Stimulated activated CD8-positive, alpha-beta memory T cell treated with anti-CD3 and anti-CD28 coated beads, Interleukin-2, amount 100 ng/mL, for 1 hour (primary cell): ENCODE measurements around the gene RBM44.
"Not testable (repeated sequence)": the region's sequence is repeated elsewhere in the genome, so short reads cannot be mapped to it uniquely, and the experiment has no call there.

Experiments used
- DNase-seq, 2 donors: peaks; one replicate each; pipeline ENCODE4 v3.0.0-alpha.2; 2020; ENCODE audit warnings: low read depth in 2 of 2

Gene RBM44

DNA sequence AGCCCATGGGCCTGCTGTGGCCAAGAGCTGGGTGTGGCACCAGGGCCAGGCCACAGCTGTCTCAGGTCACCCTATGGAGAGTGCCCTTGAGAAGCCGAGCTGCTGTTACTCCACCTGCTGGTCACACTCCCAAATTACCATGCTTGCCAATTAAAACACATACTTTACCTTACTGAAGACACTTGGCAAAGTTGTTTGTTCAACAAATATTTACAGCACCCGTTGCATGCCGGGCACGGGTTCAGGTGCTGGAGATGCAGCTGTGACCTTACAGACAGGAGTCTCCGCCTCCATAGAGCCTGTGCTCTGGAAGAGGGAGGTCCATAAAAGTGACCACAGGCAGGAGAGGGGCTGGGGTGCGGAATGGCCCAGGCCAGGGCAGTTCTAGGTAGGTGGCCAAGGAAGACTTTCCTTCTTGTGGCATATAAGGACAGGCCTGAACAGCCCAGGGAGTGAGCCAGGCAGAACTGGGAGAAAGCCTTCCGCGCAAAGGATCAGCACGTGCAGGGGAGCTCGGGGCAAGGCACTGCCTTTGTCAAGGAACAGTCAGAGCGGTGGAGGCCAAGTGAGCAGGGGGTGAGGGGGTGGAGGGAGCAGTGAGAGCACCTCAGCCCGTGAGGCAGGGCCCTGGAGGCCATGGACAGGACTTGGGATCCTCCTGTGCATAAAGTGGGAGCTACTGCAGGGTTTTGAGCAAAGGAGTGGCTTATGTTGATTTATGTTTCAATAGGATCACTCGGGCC, 23.6 kb upstream of the RBM44 start:
- DNase-seq, result peak in 1 of 2 donors; percentile 22

DNA sequence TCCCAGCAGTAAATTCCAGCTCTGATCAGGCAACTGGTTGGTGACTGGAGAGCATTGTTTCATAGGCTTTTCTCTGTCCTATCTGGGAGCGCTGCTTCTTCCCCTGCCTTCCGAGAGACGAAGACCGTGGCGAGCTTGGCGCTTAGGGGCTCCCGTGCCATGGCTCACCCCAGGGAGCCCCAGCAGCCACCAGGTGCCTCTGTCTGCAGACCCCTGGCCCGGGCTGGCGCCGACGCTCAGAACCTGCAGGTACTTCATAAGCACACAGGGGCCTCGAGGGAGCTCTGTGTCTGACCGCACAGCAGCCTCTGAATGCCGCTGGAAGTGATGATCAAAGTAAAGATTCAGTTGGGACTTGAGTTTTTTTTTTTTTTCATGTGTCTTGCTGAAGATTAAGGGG, 19.1 kb upstream of the RBM44 start:
- DNase-seq, result no peak

DNA sequence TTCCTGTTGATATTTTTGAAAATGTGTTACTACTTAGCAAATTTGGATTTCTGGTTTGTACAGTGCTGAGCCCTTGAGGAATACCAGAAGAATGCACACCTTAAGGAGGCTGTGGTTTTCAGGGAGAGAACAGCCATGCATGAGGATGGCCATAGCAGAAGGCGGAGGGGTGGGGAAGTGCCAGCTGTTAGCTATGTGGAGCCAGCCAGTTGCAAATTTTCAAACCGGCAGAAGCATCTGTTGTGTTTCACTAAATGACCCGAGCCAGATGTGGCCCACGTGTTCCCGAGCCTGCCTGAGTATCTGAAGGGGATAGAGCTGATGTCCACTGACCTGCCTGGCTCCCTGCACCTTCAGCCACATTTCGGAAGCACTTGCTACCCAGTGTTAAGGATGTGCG, 16.4 kb upstream of the RBM44 start:
- no peak for DNase-seq

DNA sequence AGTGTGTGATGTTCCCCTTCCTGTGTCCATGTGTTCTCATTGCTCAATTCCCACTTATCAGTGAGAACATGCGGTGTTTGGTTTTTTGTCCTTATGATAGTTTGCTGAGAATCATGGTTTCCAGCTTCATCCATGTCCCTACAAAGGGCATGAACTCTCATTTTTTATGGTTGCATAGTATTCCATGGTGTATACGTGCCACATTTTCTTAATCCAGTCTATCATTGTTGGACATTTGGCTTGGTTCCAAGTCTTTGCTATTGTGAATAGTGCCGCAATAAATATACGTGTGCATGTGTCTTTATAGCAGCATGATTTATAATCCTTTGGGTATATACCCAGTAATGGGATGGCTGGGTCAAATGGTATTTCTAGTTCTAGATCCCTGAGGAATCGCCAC, 14.9 kb upstream of the RBM44 start:
- DNase-seq, result not testable (repeated sequence)

DNA sequence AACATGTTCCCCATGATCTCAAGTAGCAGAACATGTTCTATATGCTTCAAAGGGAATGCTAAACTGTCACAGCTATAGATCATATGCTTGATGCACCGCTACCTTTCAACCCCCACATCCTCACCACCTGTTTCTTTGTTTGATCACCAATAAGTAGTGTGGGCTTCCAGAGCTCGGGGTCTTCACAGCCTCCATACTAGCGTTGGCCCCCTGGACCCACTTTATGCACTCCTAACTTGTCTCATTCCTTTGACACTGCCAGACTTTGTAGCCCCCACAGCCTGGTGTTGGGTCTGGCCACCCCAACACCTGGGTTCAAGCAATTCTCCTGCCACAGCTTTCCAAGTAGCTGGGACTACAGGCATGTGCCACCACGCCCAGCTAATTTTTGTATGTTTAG, 11.6 kb upstream of the RBM44 start:
- DNase-seq, result no peak

DNA sequence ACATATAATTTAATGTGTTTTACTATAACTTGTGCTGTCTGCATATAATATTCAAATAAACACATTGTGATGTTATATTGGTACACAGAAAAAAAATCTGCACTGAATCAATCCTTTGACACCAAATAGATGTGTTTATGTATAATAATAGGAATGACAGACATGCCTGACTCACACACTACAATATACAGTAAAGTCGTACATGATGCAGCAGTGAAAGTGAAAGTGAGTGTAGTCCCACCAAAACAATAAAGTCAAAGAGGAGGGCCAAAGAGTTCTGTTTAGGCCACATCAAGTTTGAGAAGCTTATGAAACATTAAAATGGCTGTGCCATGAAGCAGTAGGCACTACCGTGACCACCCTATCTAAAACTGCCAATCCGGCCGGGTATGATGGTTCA, 8.2 kb upstream of the RBM44 start:
- no peak for DNase-seq

DNA sequence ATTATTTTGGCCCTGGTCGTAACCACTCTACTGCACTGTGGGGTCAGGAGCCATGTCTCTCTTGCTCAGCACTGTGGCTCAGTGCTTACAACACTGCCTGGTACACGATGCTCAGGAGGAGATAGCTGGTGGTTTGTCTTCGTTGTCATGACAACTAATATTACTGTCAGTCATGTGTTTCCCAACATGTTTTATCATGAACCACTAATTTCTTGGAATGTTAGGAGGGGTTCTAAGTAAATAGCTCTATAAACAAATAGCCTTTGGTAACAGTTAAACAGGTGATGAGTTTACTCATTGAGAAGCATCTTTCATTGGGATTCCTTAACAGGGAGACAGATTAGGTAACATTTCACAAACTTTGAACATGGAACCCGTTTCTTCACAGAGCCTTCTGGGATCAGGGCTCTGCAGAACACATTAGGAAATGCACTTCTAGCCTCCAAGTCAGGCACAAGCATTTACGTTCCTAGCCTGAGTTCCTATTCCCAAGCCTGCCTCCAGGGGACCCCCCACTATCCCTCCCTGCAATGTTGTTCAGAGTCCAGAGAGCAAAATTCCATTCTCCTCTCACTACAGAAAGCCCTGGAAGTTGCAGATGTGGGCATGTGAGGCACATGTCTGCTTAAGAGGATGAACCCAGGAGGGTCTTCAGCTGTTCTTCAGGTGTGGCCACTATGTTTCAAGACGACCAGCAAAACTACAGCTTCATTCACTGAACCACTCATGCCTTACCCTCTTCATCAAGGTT, 6.4 kb upstream of the RBM44 start:
- no peak for DNase-seq

DNA sequence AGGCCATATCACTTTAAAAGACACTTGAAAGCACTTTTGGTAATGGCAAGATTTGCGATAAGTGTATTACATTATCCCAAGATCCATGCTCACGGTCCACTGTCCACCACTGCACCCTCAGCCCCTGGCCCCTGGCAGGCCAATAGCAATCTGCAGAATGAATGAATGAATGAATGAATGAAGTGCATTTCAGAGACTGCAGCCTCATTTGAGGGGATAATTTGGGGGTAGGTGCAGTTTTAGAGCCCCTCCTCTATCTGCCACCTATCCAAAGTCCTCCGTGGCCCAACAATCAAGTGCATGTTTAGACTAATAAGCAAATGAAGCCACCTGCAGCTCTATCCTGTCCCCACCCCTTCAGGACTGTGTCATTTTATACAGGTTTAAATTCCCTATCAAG, 1.3 kb upstream of the RBM44 start:
- no peak for DNase-seq

DNA sequence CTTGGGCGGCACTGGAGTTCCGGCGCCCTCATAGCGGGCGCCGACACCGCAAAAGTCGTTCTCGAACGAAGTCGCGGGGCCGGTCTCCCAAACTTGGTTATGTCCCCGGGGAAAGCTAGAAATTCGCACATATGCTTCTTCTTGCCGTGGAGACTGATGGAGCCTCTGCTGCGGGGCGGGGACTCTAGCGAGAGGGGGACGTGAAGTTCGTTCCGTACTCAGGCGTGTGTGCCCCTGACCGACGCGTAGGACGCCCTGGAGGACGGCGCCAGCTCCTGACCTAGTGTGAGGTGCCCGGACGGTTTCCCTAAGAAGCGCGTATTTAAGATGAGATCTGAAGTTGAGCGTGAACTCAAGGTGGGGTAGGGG, 465 bp downstream of the RBM44 start:
- DNase-seq, result no peak

DNA sequence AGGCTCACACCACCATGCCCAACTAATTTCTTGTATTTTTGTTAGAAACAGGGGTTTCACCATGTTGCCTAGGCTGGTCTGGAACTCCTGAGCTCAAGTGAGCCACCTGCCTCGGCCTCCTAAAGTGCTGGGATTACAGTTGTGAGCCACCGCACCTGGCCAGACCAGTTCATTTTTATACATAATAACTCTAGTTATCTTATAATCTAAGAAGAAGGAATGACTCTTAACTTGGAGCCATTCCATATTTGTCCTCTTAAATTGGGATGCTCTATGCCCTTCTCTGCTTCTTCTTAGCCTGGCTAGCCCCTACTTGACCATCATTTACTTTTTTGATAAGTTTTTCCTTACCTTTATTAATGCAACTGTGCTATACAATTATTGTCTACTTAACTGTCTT, 2.9 kb downstream of the RBM44 start:
- no peak for DNase-seq

DNA sequence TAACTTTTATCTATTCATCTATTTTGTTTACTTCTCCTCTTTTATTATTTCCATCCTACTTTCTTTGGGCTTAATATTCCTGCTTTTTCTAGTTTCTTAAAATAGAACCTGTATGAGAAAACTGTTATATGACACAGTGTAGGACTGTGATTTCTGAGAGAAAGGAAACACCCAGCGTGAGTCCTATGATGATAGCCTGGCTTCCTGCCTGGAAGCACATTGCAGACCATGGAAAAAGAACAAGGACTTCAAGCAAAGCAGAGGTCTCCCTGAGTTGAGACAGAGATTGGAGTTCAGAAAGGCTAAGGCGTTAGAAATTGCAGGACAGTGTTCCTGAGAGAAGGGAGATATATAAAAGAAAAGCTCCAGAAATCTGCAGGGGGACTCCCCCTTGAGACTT, 7.8 kb downstream of the RBM44 start:
- DNase-seq, result no peak

DNA sequence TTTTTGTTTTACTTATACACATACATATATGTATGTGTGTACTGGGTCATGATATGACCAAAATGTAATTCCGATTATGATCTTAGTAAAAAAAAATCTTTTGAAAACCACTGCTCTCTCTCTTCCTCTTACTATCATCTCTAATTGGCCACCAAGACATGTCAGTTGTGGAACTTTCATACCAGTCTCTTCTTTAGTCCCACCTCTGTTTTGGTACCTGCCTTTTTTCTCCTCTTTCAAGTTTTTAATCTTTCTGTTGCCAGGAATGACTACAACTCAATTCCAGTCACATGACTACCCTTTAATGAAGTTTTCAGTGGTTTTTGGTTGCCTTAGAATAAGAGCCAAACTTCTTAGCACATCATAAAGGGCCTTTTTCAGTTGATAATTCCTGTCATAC, 17.1 kb downstream of the RBM44 start:
- no peak for DNase-seq

DNA sequence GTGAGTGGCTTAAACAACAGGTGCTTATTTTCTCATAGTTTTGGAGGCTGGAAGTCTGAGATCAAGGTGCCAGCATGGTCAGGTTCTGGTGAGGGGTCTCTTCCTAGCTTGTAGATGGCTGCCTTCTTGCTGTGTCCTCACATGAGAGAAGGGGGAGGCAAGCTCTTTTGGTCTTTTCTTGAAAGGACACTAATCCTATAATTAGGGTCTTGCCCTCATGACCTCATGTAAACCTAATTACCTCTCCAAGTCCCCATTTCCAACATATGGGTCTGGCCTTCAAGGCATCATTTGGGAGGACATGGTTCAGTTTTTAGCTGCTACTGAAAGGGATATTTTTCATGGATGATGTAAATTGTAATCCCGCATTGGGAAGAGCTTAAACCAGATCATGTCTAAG, 18.0 kb downstream of the RBM44 start:
- no peak for DNase-seq

DNA sequence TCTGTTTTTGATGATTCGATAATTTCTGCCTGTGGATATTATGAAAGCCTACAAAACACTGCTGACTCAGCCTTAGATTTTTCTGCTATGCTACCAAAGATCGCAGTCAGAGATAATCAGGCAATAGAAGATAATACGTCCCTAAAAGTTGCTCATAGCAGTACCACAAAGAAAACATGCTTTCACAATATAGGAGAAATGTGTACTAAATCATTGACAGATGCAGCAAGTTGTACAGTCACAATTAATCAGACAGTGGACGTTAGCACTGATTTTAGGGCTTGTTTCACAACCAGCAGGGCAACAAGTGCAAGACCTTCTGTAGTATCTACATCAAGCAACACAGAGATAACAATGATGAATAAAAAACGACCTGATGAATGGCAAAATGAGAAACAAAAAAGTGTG, 19.5 kb downstream of the RBM44 start:
- DNase-seq, result no peak

DNA sequence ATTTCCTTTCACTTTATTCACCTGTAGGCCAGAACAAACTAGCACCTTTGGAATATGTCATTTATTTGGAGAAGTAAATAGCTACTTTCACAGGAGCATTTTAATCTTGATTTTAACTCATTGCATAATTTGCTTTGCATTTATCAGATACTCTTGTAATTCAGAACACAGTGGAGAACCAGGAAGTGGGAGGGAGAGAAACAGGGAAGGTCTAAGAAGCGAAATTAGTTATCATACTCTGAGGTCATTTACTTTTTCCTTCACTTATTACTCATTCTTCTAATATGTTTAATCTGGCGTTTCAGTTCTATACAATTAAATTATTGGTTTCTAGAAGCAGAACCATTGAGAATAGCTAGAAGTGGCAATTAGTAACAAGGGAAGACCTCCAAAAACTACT, 20.7 kb downstream of the RBM44 start:
- DNase-seq, result no peak

DNA sequence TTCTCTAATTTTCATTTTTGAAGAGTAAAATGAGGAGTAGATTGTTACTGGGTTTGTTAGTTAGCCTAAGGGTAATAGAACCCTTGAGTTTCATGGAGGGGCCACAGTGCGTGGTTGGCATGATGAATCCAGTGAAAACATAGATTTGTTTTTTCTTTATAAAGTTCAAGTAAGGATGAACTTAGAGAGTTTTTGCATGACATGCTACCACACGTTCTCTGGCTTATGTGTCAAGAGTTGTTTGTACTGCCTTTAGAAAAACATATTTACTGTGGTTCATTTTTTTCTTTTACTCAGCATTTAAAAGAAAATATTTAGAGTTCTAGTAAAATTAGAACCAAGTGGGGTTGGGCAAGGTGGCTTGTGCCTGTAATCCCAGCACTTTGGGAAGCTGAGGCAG, 21.8 kb downstream of the RBM44 start:
- DNase-seq, result no peak

DNA sequence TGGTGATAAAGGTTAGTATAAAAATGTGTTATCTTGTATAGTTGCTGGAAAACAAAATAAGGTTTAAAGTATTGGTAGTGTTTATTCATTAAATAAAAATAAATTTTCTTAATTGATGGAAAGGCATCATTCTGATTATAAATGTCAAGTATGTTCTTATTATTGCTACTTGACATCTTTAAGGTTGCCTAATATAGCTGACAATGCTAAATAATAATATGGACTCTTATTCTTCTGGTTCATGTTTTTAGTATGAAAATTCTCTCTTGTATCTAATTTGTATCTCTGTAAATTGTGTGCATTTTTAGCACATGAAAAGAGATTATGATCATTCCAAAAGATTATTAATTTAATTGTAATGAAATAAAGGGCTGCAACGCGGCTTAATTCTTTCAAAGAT, 25.0 kb downstream of the RBM44 start:
- DNase-seq, result no peak

DNA sequence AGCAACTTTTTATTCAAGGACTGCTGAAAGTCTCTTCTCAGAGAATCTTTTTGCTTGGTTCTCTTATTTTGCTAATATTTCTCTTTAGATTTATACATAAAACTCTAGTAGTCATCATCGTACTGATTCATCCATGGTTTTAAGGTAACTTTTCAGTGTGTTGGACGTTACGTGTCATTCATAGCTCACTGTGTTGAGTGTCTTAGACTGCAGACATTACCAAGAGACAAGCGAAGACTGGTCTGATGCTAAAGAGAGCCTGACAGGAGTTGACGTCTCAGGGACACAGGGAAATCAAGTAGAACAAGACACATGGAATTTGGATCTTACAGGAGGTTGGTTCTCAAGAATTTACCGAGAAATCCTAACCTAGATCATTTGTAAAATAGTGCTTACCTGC, 25.5 kb downstream of the RBM44 start:
- no peak for DNase-seq

DNA sequence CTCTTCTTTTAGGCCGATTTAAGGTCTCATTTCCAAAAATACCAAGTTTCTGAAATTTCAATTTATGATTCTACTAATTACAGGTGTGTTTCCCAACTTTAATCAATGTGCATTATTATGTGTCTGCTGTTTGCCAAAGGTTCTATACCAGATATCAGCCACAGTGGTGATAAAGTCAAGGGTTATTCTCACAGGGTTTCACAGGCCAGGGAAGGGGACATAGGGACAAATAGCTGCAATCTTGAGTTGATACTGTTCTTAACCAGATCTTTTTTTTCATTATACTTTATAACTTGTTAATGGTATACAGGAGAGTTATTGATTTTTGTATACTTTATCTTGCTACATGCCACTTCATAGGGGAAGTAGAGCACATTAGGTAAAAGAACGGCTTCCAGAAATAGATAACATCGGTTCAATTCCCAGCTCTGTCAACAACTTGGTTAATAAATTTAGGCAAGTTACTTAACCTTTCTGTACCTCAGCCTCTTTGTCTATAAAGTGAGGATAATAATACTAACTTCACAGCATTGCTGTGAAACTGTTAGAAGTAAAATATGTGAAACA, 28.9 kb downstream of the RBM44 start:
- DNase-seq, result no peak

DNA sequence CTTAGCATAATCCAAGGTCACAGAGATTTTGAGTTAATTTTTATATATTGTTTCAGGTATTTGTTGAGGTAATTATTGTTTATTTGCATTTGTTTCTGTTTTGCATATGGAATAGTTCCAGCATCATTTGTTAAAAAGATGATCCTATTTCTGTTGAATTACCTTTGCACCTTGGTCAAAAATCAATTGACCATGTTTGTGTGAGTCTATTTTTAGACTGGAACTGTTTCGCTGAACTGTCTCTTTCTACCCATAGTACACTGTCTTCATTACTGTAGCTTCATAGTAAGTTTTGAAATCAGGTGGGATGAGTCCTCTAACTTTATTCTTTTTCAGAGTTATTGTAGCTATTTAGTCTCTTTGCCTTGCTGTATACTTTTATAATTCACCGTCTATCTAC, 31.9 kb downstream of the RBM44 start:
- no peak for DNase-seq

DNA sequence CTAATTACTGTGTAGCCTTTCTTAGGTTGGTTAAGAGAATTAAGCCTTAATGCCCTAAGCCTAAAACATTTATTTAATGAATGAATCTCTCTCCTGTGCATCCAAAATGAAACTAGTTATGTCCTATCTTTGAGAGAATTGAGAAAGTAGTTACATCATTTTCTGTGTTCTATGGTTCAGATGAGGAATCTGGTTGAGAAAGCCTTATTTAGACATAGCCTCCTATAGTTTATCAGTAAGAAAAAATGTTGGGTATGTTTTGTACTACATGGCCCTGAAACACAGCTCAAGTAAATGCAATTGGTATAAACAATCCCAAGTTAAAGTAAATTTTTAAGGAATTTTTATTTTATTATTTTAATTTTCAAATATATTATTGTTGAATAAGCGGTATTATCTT, 35.0 kb downstream of the RBM44 start:
- DNase-seq, result no peak

DNA sequence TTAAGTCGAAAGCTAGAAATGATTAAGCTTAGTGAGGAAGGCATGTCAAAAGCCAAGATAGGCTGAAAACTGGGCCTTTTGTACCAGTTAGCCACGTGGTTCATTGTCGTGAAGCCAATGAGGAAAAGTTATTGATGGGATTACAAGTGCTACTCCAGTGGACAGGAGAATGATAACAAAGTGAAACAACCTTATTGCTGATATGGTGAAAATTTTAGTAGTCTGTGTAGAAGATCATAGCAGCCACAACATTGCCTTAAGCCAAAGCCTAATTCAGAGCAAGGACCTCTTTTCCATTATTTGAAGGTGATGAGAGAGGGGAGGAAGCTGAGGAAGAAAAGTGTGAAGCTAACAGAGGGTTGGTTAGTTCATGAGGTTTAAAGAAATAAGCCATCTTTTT, 36.8 kb downstream of the RBM44 start:
- DNase-seq, result no peak

DNA sequence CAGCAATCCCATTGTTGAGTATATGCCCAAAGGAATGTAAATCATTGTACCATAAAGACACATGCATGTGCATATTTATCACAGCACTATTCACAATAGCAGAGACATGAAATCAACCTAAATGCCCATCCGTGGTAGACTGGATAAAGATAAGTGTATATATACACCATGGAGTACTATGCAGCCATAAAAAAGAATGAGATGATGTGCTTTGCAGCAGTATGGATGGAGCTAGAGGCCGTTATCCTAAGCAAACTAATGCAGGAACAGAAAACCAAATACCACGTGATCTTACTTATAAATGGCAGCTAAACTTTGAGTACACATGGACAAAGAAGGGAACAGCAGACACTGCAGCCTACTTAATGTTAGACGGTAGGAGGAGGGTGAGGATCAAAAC, 42.5 kb downstream of the RBM44 start:
- no peak for DNase-seq
